IPS DF 6.9 (cell line): ENCODE results near the gene COPS3.
A peak's percentile ranks its signal among the peaks of the same experiment; 100 is the strongest.

Experiments
- DNase-seq: peaks from one replicate; pipeline ENCODE4 v3.0.0-alpha.2; 2013; ENCODE audit warnings: low read depth, low spot score
- H3K27ac ChIP-seq: one replicate; pipeline ENCODE4 v1.5.1; 2013; ENCODE audit warnings: low read length, control low read depth
- H3K27me3 ChIP-seq: 2 replicates; pipeline ENCODE4 v1.6.1; 2013; ENCODE audit warnings: mild to moderate bottlenecking, low read length; ENCODE audit not compliant: control insufficient read depth, insufficient read depth
- H3K36me3 ChIP-seq: 2 replicates; pipeline ENCODE4 v1.6.1; 2013; ENCODE audit warnings: low read length; ENCODE audit not compliant: control insufficient read depth, insufficient read depth
- H3K4me1 ChIP-seq: 2 replicates; pipeline ENCODE4 v1.6.1; 2013; ENCODE audit warnings: low read length; ENCODE audit not compliant: control insufficient read depth, insufficient read depth
- H3K4me3 ChIP-seq: 2 replicates; pipeline ENCODE4 v1.5.1; 2013; ENCODE audit warnings: mild to moderate bottlenecking, low read length
- H3K9me3 ChIP-seq: 2 replicates; pipeline ENCODE4 v1.6.1; 2013; ENCODE audit warnings: low read length, inconsistent platforms; ENCODE audit not compliant: control insufficient read depth, insufficient read depth
- WGBS: extraction: QIAGEN DNeasy Blood & Tissue Kit; methylation state at CpG from one replicate; pipeline ENCODE4 v1.1.7; 2013; ENCODE audit warnings: mixed read lengths, missing lambda C conversion rate; ENCODE audit not compliant: insufficient read length, insufficient coverage; 5-methylcytosine and 5-hydroxymethylcytosine counted together

COPS3 gene

GRCh38 chr17:17243163-17243562 lies 37.9 kb downstream of the COPS3 start:
- no peak for DNase-seq
- no peaks in the 10 kb centered on the region for H3K9me3 ChIP-seq
- no peak overlapping the region for H3K4me3 ChIP-seq
- H3K27ac ChIP-seq: no peak overlapping the region
- H3K27me3 ChIP-seq: no peaks in the 10 kb centered on the region
- no peaks in the 10 kb centered on the region for H3K4me1 ChIP-seq
- H3K36me3 ChIP-seq: peaks cover 10% of the 10 kb centered on the region; the same call in 1 of the 2 replicates
- no CpG with 5 or more reads among the region's 6 CpGs for WGBS

GRCh38 chr17:17242246-17242645 lies 38.8 kb downstream of the COPS3 start:
- Histone ChIP-seq H3K4me3 (no peak overlapping the region), H3K9me3 (no peaks in the 10 kb centered on the region), H3K27me3 (no peaks in the 10 kb centered on the region), H3K27ac (no peak overlapping the region), H3K4me1 (no peaks in the 10 kb centered on the region), H3K36me3 (0 out of 2 replicates have a peak, but pooled peaks cover 2% of the 10 kb centered on the region)
- DNase-seq: no peak
- no CpG with 5 or more reads among the region's 7 CpGs for WGBS

- no peak for DNase-seq
- Histone ChIP-seq H3K27ac (no peak overlapping the region), H3K9me3 (no peaks in the 10 kb centered on the region), H3K36me3 (no peaks in the 10 kb centered on the region), H3K4me3 (no peak overlapping the region), H3K27me3 (no peaks in the 10 kb centered on the region), H3K4me1 (no peaks in the 10 kb centered on the region)
- WGBS: no CpG with 5 or more reads among the region's 10 CpGs
Observed at GRCh38 chr17:17241656-17242055, 39.4 kb downstream of the COPS3 start.

- no peak overlapping the region for H3K27ac ChIP-seq
- WGBS: no CpG with 5 or more reads among the region's 1 CpG
Observed at GRCh38 chr17:17239832-17240231, 41.2 kb downstream of the COPS3 start.

GRCh38 chr17:17237026-17237799 lies 43.8 kb downstream of the COPS3 start, which contains the start of gene FLCN:
Gene FLCN, minus strand, starts transcription at chr17:17237168. Its CDS starts 9,031 bp downstream, at chr17:17228137.
- Histone ChIP-seq H3K36me3 (no peaks in the 10 kb centered on the region), H3K9me3 (no peaks in the 10 kb centered on the region), H3K27ac (no peak within 1 kb of the TSS), H3K4me3 (peak within 1 kb of the TSS; percentile 92), H3K27me3 (no peaks in the 10 kb centered on the region), H3K4me1 (0 out of 2 replicates have a peak, but pooled peaks cover 2% of the 10 kb centered on the region)
- DNase-seq: peak; percentile 57
- no CpG with 5 or more reads among the region's 53 CpGs for WGBS

More at GRCh38 chr17:17239832-17240231, 41.2 kb downstream of the COPS3 start:
- no peaks in the 10 kb centered on the region for H3K27me3 ChIP-seq
- H3K4me1 ChIP-seq: 0 out of 2 replicates have a peak, but pooled peaks cover 2% of the 10 kb centered on the region
- no peak for DNase-seq
- no peaks in the 10 kb centered on the region for H3K9me3 ChIP-seq
- H3K36me3 ChIP-seq: no peaks in the 10 kb centered on the region
- H3K4me3 ChIP-seq: no peak overlapping the region

GRCh38 chr17:17236295-17237025 lies 44.6 kb downstream of the COPS3 start:
- WGBS: no CpG with 5 or more reads among the region's 31 CpGs
- H3K27me3 ChIP-seq: no peaks in the 10 kb centered on the region
- H3K4me3 ChIP-seq: peak overlapping the region; percentile 92
- H3K9me3 ChIP-seq: no peaks in the 10 kb centered on the region
- no peak overlapping the region for H3K27ac ChIP-seq
- DNase-seq: no peak
- 0 out of 2 replicates have a peak, but pooled peaks cover 2% of the 10 kb centered on the region for H3K4me1 ChIP-seq
- H3K36me3 ChIP-seq: peaks cover 4% of the 10 kb centered on the region; the same call in 1 of the 2 replicates

GRCh38 chr17:17235212-17236174 lies 45.6 kb downstream of the COPS3 start:
- H3K27ac ChIP-seq: no peak overlapping the region
- no CpG with 5 or more reads among the region's 19 CpGs for whole genome bisulfite sequencing
- no peak overlapping the region for H3K4me3 ChIP-seq
- DNase-seq: no peak
- H3K27me3 ChIP-seq: no peaks in the 10 kb centered on the region
- H3K36me3 ChIP-seq: peaks cover 4% of the 10 kb centered on the region; the same call in 1 of the 2 replicates
- no peaks in the 10 kb centered on the region for H3K9me3 ChIP-seq
- H3K4me1 ChIP-seq: 0 out of 2 replicates have a peak, but pooled peaks cover 2% of the 10 kb centered on the region

GRCh38 chr17:17232303-17232621 lies 48.8 kb downstream of the COPS3 start:
- Histone ChIP-seq H3K4me1 (0 out of 2 replicates have a peak, but pooled peaks cover 2% of the 10 kb centered on the region), H3K36me3 (peaks cover 11% of the 10 kb centered on the region; the same call in 1 of the 2 replicates), H3K9me3 (no peaks in the 10 kb centered on the region), H3K27ac (no peak overlapping the region), H3K27me3 (no peaks in the 10 kb centered on the region), H3K4me3 (no peak overlapping the region)
- no CpG with 5 or more reads among the region's 11 CpGs for WGBS
- no peak for DNase-seq

- 0 out of 2 replicates have a peak, but pooled peaks cover 2% of the 10 kb centered on the region for H3K4me1 ChIP-seq
- no peak overlapping the region for H3K4me3 ChIP-seq
- no peak for DNase-seq
- H3K9me3 ChIP-seq: no peaks in the 10 kb centered on the region
- peaks cover 13% of the 10 kb centered on the region; the same call in 1 of the 2 replicates for H3K36me3 ChIP-seq
- no peaks in the 10 kb centered on the region for H3K27me3 ChIP-seq
- no peak overlapping the region for H3K27ac ChIP-seq
- no CpG with 5 or more reads among the region's 16 CpGs for WGBS
Observed at GRCh38 chr17:17231621-17232302, 49.3 kb downstream of the COPS3 start.
